Left colon (tissue), 2 donors: ENCODE measurements around the gene CSF1R. TPM values are rescaled to one million over a fixed set of nuclear protein-coding genes. Genes with fewer than 3 reads are reported as not detected.
"Not testable (repeated sequence)": the region's sequence is repeated elsewhere in the genome, so short reads cannot be mapped to it uniquely, and the experiment has no call there.

Experiments used
- ATAC-seq: fragments of 200-7000 bp; cut with Tn5 transposase; one replicate; pipeline ENCODE4 v1.9.1; 2020; ENCODE audit warnings: mild to moderate bottlenecking, moderate library complexity
- DNase-seq, 2 donors: peaks; one replicate each; pipeline ENCODE4 v3.0.0-alpha.2; 2020
- intact Hi-C, 2 donors: fragments of 100-400 bp; cut with DNase I in 1 of 2; cut with micrococcal nuclease in 1 of 2; formaldehyde crosslinking; loops; one replicate each; pipeline versions ENCODE4 v1.11.2 to v1.14.0; 2022; cut with DNase I, micrococcal nuclease
- total RNA-seq, 2 donors: library from RNA; stranded (reverse); fragmentation: NEBNext Ultra II Directional; extraction: Animal tissue kit (Norgen Biotek cat#: 25700); gene quantifications; one replicate each; pipeline ENCODE4 v1.2.1, GENCODE V29; 2021
- donor health status: DM: no; HTN: no; CAD: no.
- donor health status: DM: yes; HTN: yes; CAD: no.

The CSF1R gene
- total RNA-seq, 2 donors from 2014 or later = 6.9 to 32.2 TPM

GRCh38 chr5:150108711-150109514, 22.6 kb upstream of the CSF1R start:
- no peak for ATAC-seq
- peak in 1 of 2 donors; percentile 25 for DNase-seq
- intact Hi-C loops = no loop called here

GRCh38 chr5:150107909-150108447, 21.6 kb upstream of the CSF1R start:
- DNase-seq = no peak
- intact Hi-C loops = no loop called here
- peak; percentile 77 for ATAC-seq

- ATAC-seq (peak; percentile 85), DNase-seq (no peak)
- intact Hi-C loops = no loop called here
Measured at GRCh38 chr5:150106674-150107426, 20.5 kb upstream of the CSF1R start.

- intact Hi-C loops = no loop called here
- DNase-seq = no peak
- no peak for ATAC-seq
Measured at GRCh38 chr5:150105928-150106615, 19.7 kb upstream of the CSF1R start.

- DNase-seq = no peak
- ATAC-seq = no peak
- intact Hi-C loops = no loop called here
Measured at GRCh38 chr5:150104550-150104870, 18.2 kb upstream of the CSF1R start.

- intact Hi-C loops = no loop called here
- DNase-seq (peak in 1 of 2 donors; percentile 22), ATAC-seq (no peak)
Measured at GRCh38 chr5:150103678-150104549, 17.6 kb upstream of the CSF1R start.

GRCh38 chr5:150101023-150101422, 14.7 kb upstream of the CSF1R start:
- DNase-seq (no peak), ATAC-seq (no peak)
- intact Hi-C loops = no loop called here

- DNase-seq (no peak), ATAC-seq (no peak)
- intact Hi-C loops = no loop called here
Measured at GRCh38 chr5:150097152-150097551, 10.8 kb upstream of the CSF1R start.

GRCh38 chr5:150092159-150092787, 5.9 kb upstream of the CSF1R start:
- intact Hi-C loops = no loop called here
- no peak for ATAC-seq
- DNase-seq = no peak

GRCh38 chr5:150085191-150085912, 1.0 kb downstream of the CSF1R start:
- DNase-seq (no peak), ATAC-seq (no peak)
- intact Hi-C loops = no loop called here

GRCh38 chr5:150084754-150085153, 1.6 kb downstream of the CSF1R start:
- ATAC-seq, DNase-seq, intact Hi-C loops: not testable (repeated sequence)

GRCh38 chr5:150082889-150083288, 3.5 kb downstream of the CSF1R start:
- DNase-seq (no peak), ATAC-seq (no peak)
- intact Hi-C loops = no loop called here

- intact Hi-C loops = no loop called here
- no peak for ATAC-seq
- DNase-seq = no peak
Measured at GRCh38 chr5:150082374-150082773, 4.0 kb downstream of the CSF1R start.

- intact Hi-C loops = no loop called here
- peak; percentile 42 to 61 for DNase-seq
- ATAC-seq = peak; percentile 40
Measured at GRCh38 chr5:150081541-150082283, 4.6 kb downstream of the CSF1R start.

- intact Hi-C loops = no loop called here
- ATAC-seq = no peak
- no peak for DNase-seq
Measured at GRCh38 chr5:150080696-150081435, 5.5 kb downstream of the CSF1R start.

GRCh38 chr5:150079909-150080461, 6.4 kb downstream of the CSF1R start:
- ATAC-seq = no peak
- DNase-seq = no peak
- intact Hi-C loops = no loop called here
